Measurements from ENCODE around the gene HEATR9. TPM values are rescaled to one million over a fixed set of nuclear protein-coding genes. Genes with fewer than 3 reads are reported as not detected.

The HEATR9 gene
- total and polyA plus RNA-seq, 2 of the 13 experiments (the other 11 are each of a cell fraction or from before 2014, with no cell fraction given) = not detected

GRCh38 chr17:35808962-35809854 lies 59.5 kb downstream of the HEATR9 start, which contains the start of gene TAF15 (continued):
- TF ChIP-seq HDAC6 (IDR thresholded peaks at IDR 0.05; ENCODE audit: low read depth, low read length) (no peak), ZSCAN25 (CRISPR knock-in tag; IDR thresholded peaks at IDR 0.05) (peak; percentile 75; the same call in 1 of the 2 replicates), ATAD3A (CRISPR knock-in tag; IDR thresholded peaks at IDR 0.05) (no peak), HMGA1 (CRISPR knock-in tag; conservative IDR thresholded peaks at IDR 0.05) (no peak), ZNF431 (CRISPR knock-in tag; IDR thresholded peaks at IDR 0.05; ENCODE audit: borderline replicate concordance, low read depth) (no peak), ZFP62 (CRISPR knock-in tag; IDR thresholded peaks at IDR 0.05) (no peak), JUNB (CRISPR knock-in tag; IDR thresholded peaks at IDR 0.05; ENCODE audit: borderline replicate concordance) (peak; percentile 18; the same call in 1 of the 2 replicates), ZNF264 (CRISPR knock-in tag; IDR thresholded peaks at IDR 0.05) (no peak; the same call in 1 of the 2 replicates), KDM1A (CRISPR knock-in tag; IDR thresholded peaks at IDR 0.05) (no peak), POLR2A (IDR thresholded peaks at IDR 0.05; ENCODE audit: insufficient read depth in 1 of 2, low read depth in 2 of 2, low read length in 2 of 2) (peak; percentile 92 to 98), JARID2 (CRISPR knock-in tag; IDR thresholded peaks at IDR 0.05; ENCODE audit: insufficient replicate concordance) (no peak), CENPX (CRISPR knock-in tag; IDR thresholded peaks at IDR 0.05) (no peak), TFE3 (CRISPR knock-in tag; IDR thresholded peaks at IDR 0.05) (peak; percentile 61; the same call in 1 of the 2 replicates), ZNF713 (CRISPR knock-in tag; IDR thresholded peaks at IDR 0.05) (no peak), ZNF740 (CRISPR knock-in tag; IDR thresholded peaks at IDR 0.05) (peak; percentile 100), SIN3B (IDR thresholded peaks at IDR 0.05; ENCODE audit: low read length) (peak; percentile 41; the same call in 1 of the 2 replicates), ZBTB34 (CRISPR knock-in tag; IDR thresholded peaks at IDR 0.05) (no peak), STAG1 (CRISPR knock-in tag; IDR thresholded peaks at IDR 0.05) (peak; percentile 48), HNRNPL (IDR thresholded peaks at IDR 0.05; ENCODE audit: low read depth, low read length) (0 out of 2 replicates have a peak, but pooled peaks have one; percentile 57), ZNF639 (CRISPR knock-in tag; conservative IDR thresholded peaks at IDR 0.05) (peak; percentile 15; the same call in 1 of the 2 replicates), AGO1 (IDR thresholded peaks at IDR 0.05; ENCODE audit: low read depth, low read length, poor library complexity, severe bottlenecking) (no peak), STAT5B (CRISPR knock-in tag; IDR thresholded peaks at IDR 0.05) (peak; percentile 63; the same call in 1 of the 2 replicates)

Measured in HepG2 (cell line).